HG02885 (cell line): Measurements from ENCODE around the gene SIM1.
"Not testable (repeated sequence)": the region's sequence is repeated elsewhere in the genome, so short reads cannot be mapped to it uniquely, and the experiment has no call there.

Experiments used
- ATAC-seq: cut with Tn5 transposase; IDR thresholded peaks from one replicate; pipeline ENCODE4 v1.9.1; 2021; ENCODE audit warnings: mild to moderate bottlenecking; ENCODE audit not compliant: unreplicated experiment, poor library complexity

Gene SIM1

GRCh38 chr6:100366419-100366818, 98.3 kb downstream of the SIM1 start:
- ATAC-seq, result no peak

- no peak for ATAC-seq
Measured at GRCh38 chr6:100363651-100364050, 101.1 kb downstream of the SIM1 start.

GRCh38 chr6:100354736-100355641, 109.7 kb downstream of the SIM1 start:
- not testable (repeated sequence) for ATAC-seq

DNA sequence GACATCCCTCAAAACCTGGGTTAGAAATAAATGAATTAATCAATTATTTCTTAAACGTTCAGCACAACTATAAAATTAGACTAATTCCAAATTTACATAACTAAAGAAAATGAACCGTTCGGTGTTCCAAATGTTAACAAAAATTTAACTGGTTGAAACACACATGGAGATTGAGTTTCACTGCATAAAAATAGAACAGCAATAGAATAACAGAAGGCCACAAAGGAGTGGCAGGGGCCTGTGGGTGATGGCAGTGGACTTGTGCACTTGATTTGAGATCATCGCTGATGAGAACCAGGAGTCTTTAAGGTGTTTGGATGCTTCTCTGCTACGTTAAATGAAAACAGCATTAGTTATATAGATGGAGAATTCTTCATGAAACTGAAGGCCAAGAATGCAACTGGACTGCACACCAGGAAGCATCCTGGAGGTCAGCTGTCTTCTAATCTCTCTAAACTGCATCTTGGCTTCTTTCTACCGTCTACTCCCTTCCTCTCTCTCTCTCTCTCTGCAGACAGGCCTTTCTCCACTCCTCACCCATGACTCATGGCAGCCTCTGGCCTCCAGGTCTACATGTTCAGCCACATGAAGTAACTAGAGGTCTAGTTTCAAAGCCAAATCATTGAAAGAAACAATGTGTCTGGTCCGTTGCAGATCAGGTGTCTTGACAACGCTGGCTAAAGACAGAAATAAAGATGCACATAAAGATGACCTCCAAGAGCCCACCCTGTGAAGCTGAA, 111.3 kb downstream of the SIM1 start:
- no peak for ATAC-seq

DNA sequence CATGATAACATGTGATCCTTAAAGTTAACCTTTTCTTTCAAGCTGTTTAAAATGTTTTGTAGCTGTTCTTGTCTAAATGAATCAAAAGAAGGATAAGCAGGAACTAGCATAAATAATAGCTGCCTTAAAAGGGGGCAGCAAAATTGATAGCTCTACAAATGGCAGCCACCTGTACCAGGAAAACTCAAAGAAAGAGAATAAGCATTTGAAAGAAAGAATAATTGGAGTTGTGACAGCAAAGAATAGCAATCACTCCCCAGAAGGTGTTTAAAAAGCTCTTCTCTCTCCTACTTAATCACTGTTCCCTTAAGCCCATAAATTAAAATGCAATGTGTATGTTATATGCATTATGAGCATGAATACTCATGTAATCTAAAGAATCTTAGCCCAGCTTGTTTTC, 114.6 kb downstream of the SIM1 start:
- ATAC-seq, result no peak

GRCh38 chr6:100349366-100349765, 115.4 kb downstream of the SIM1 start:
- ATAC-seq, result no peak

- ATAC-seq, result peak; percentile 72
Measured at GRCh38 chr6:100347901-100348550, 116.7 kb downstream of the SIM1 start.

GRCh38 chr6:100346828-100347227, 117.9 kb downstream of the SIM1 start:
- peak; percentile 49 for ATAC-seq

DNA sequence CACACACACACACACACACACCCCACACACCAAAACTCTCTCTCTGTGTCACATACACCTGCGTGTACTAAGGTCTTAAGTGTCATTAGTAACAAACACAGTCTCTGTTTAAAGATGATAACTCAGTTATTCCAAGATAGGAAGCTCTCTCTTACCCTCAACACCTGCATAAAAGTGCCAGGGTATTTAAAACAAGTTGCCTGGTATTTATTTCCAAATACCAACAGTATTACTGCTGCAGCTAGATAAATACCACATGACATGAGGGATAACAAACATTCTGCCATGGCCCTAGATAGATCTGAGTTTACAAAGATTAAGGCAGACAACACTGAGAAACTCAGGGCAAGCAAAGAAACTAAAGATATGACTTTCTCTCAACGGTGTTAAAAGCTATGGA, 118.5 kb downstream of the SIM1 start:
- ATAC-seq, result no peak

DNA sequence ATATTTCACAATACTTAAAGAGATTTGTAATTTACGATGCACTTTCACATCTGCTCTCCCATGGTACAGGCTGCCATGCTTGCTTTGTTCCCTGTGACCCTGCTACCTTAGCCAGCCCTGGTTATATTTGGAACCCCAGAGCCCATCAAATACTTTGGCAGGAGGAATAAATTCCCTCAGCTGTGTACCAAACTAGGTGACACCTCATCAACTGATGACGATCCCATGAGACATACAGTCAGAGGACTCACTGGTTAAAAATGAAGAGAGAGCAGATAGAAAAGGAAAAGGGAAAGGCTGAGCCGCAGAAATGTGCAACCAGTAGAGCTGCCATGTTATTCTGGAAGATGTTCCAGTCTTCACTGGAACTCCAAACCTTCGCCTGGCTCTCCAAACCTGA, 120.0 kb downstream of the SIM1 start:
- ATAC-seq, result no peak

DNA sequence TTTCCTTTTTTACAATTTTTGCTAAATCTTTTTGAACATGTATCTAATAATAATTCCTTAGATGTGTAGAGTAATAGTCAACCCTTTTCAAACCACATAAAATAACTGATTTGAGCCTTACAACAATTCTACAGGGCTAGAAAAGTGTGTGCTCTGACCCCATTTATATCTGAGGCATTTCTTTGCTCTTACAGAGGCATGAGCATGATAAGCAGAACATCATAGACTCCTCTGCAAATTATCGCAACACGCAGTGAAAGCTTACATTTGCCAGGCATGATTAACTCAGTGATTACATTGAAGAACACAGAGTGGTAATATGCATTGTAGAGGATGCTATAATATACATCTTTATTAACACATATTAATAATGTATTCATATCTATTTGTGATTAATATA, 120.4 kb downstream of the SIM1 start:
- ATAC-seq, result no peak

- no peak for ATAC-seq
Measured at GRCh38 chr6:100343316-100344077, 121.2 kb downstream of the SIM1 start.

GRCh38 chr6:100342830-100343229, 121.9 kb downstream of the SIM1 start:
- ATAC-seq, result no peak

DNA sequence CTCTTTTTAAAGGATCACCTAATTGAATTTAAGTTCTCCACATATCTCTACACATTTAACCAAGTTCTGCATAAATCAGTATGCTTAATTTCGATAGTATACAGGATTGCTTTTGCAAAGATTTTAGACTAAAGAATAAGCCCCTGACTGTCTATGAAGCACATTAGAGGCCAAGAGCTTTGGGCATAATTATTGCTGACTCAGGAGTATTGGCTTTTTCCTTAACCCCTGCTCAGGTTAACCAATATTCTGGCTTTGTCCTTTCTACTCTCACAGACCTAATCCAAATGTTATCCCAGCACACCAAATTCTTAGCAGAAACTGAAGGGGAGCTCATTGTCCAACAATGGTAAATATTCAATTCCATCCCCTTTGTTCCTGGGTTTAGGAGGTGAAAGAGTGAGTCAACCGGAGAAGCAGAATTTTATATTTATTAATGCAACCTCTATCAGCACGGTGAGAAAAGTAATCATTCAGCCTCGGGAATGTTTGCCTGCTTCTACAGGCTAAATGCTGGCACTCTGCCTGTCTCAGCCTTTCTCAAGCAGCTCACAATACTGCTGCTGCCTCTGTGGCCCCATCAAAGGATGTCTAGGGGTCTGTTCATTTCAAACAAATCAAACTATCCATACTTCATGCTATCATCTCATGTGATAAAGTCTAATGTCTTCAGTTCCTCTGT, 125.0 kb downstream of the SIM1 start:
- ATAC-seq, result no peak

- ATAC-seq, result no peak
Measured at GRCh38 chr6:100338090-100338489, 126.6 kb downstream of the SIM1 start.

DNA sequence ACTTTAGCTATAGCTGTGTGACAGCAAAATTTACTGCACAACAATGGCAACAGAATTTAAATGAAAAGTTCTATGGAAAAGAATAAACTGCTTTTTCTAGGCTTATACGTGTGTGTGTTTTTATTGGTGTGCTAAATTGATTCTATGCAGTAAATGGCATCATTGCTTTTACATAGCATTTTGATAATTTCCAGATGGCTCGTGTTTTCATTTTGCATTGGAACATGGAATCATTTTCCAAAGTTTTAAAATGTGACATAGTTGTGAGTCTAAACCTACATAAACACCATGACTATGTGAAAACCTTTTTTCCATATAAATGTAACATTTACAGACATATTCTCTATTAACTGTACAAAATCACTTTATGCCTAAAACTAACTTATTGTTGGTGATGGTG, 127.8 kb downstream of the SIM1 start:
- ATAC-seq, result no peak

GRCh38 chr6:100335991-100336390, 128.7 kb downstream of the SIM1 start:
- ATAC-seq, result no peak
